H9 (cell line): ENCODE data around the gene VDAC2. TPM values are rescaled to one million over a fixed set of nuclear protein-coding genes. Genes with fewer than 3 reads are reported as not detected.

ENCODE experiments used
- DNase-seq: peaks from one replicate; pipeline ENCODE4 v3.0.0-alpha.2; 2017
- H2AFZ ChIP-seq: one replicate; pipeline ENCODE4 v1.6.1; 2013; ENCODE audit warnings: mild to moderate bottlenecking, low read length, control low read depth, moderate library complexity
- H2AK5ac ChIP-seq: 2 replicates; pipeline ENCODE4 v1.6.1; 2013; ENCODE audit warnings: low read length, control low read depth, mixed read lengths; ENCODE audit not compliant: insufficient read length
- H2BK120ac ChIP-seq: one replicate; pipeline ENCODE4 v1.6.1; 2013; ENCODE audit warnings: low read depth, mild to moderate bottlenecking, low read length, control low read depth, inconsistent platforms; ENCODE audit not compliant: poor library complexity, severe bottlenecking
- H2BK12ac ChIP-seq: 2 replicates; pipeline ENCODE4 v1.6.1; 2013; ENCODE audit warnings: low read length, control low read depth, mixed read lengths, low read depth; ENCODE audit not compliant: insufficient read length
- H2BK15ac ChIP-seq: 2 replicates; pipeline ENCODE4 v1.6.1; 2013; ENCODE audit warnings: low read depth, low read length, control low read depth
- H2BK20ac ChIP-seq: one replicate; pipeline ENCODE4 v1.6.1; 2013; ENCODE audit warnings: low read depth, mild to moderate bottlenecking, low read length, control low read depth, inconsistent platforms; ENCODE audit not compliant: poor library complexity, severe bottlenecking
- H2BK5ac ChIP-seq: 2 replicates; pipeline ENCODE4 v1.6.1; 2013; ENCODE audit warnings: low read length, control low read depth, mixed read lengths; ENCODE audit not compliant: insufficient read length
- H3K14ac ChIP-seq: 2 replicates; pipeline ENCODE4 v1.6.1; 2013; ENCODE audit warnings: low read length, control low read depth; ENCODE audit not compliant: insufficient read depth
- H3K18ac ChIP-seq: 2 replicates; pipeline ENCODE4 v1.6.1; 2013; ENCODE audit warnings: low read depth, mild to moderate bottlenecking, mixed read lengths, low read length, control low read depth; ENCODE audit not compliant: insufficient read length
- H3K23ac ChIP-seq: 2 replicates; pipeline ENCODE4 v1.6.1; 2013; ENCODE audit warnings: low read length, control low read depth, mixed read lengths, low read depth; ENCODE audit not compliant: insufficient read length
- H3K23me2 ChIP-seq: 2 replicates; pipeline ENCODE4 v1.6.1; 2013; ENCODE audit warnings: low read depth, mild to moderate bottlenecking, mixed read lengths, low read length, control low read depth; ENCODE audit not compliant: insufficient read length, poor library complexity, severe bottlenecking
- H3K27ac ChIP-seq: 2 replicates; pipeline ENCODE4 v1.5.1; 2013; ENCODE audit warnings: low read length, control low read depth, mixed read lengths, low read depth; ENCODE audit not compliant: insufficient read length
- H3K27me3 ChIP-seq: 2 replicates; pipeline ENCODE4 v1.6.1; 2013; ENCODE audit warnings: low read length, control low read depth, inconsistent platforms; ENCODE audit not compliant: insufficient read depth
- H3K4ac ChIP-seq: 2 replicates; pipeline ENCODE4 v1.6.1; 2013; ENCODE audit warnings: low read depth, mild to moderate bottlenecking, control low read depth, inconsistent platforms, low read length, moderate library complexity
- H3K4me1 ChIP-seq: 2 replicates; pipeline ENCODE4 v1.6.1; 2013; ENCODE audit warnings: low read length, control low read depth, inconsistent platforms; ENCODE audit not compliant: insufficient read depth
- H3K4me2 ChIP-seq: 2 replicates; pipeline ENCODE4 v1.6.1; 2013; ENCODE audit warnings: low read length, control low read depth, mixed read lengths; ENCODE audit not compliant: insufficient read length, insufficient read depth
- H3K56ac ChIP-seq: 2 replicates; pipeline ENCODE4 v1.6.1; 2013; ENCODE audit warnings: low read depth, mild to moderate bottlenecking, mixed read lengths, low read length, control low read depth; ENCODE audit not compliant: insufficient read length
- H3K79me1 ChIP-seq: 2 replicates; pipeline ENCODE4 v1.6.1; 2013; ENCODE audit warnings: low read depth, mild to moderate bottlenecking, moderate library complexity, low read length, control low read depth, inconsistent platforms; ENCODE audit not compliant: insufficient read depth, poor library complexity, severe bottlenecking
- H3K79me2 ChIP-seq: 2 replicates; pipeline ENCODE4 v1.6.1; 2013; ENCODE audit warnings: low read length, control low read depth, inconsistent platforms; ENCODE audit not compliant: insufficient read depth
- H3K9ac ChIP-seq: 2 replicates; pipeline ENCODE4 v1.6.1; 2013; ENCODE audit warnings: low read length, control low read depth, mixed read lengths; ENCODE audit not compliant: insufficient read length; ENCODE audit errors: extremely low read depth
- H3K9me3 ChIP-seq: one replicate; pipeline ENCODE4 v1.6.1; 2013; ENCODE audit warnings: low read depth, low read length, inconsistent platforms; ENCODE audit not compliant: control insufficient read depth
- H3T11ph ChIP-seq: one replicate; pipeline ENCODE4 v1.6.1; 2013; ENCODE audit warnings: mild to moderate bottlenecking, low read length, control low read depth, inconsistent platforms
- H4K20me1 ChIP-seq: one replicate; pipeline ENCODE4 v1.6.1; 2013; ENCODE audit not compliant: control insufficient read depth, insufficient read length, insufficient read depth
- H4K5ac ChIP-seq: 2 replicates; pipeline ENCODE4 v1.6.1; 2013; ENCODE audit warnings: low read depth, mild to moderate bottlenecking, mixed read lengths, low read length, control low read depth; ENCODE audit not compliant: insufficient read length
- H4K8ac ChIP-seq: replicated peaks from 2 replicates; pipeline ENCODE4 v1.6.1; 2013; ENCODE audit warnings: low read length, control low read depth, mixed read lengths, low read depth; ENCODE audit not compliant: insufficient read length
- H4K91ac ChIP-seq: 2 replicates; pipeline ENCODE4 v1.6.1; 2013; ENCODE audit warnings: low read depth, mild to moderate bottlenecking, moderate library complexity, mixed read lengths, low read length, control low read depth; ENCODE audit not compliant: insufficient read length
- H3K27ac Mint-ChIP-seq, 3 experiments: 2 replicates in 2 of 3; 3 replicates in 1 of 3; pipeline ENCODE4 v1.8.0; 2020 to 2021; ENCODE audit warnings: mixed read lengths in 3 of 3, mild to moderate bottlenecking in 1 of 3, moderate library complexity in 1 of 3
- H3K27me3 Mint-ChIP-seq: 2 replicates; pipeline ENCODE4 v1.8.0; 2021; ENCODE audit warnings: low read depth, mild to moderate bottlenecking, moderate library complexity, mixed read lengths
- H3K36me3 Mint-ChIP-seq, 3 experiments: 2 replicates in 2 of 3; 3 replicates in 1 of 3; pipeline ENCODE4 v1.8.0; 2020 to 2021; ENCODE audit warnings: low read depth in 3 of 3, mixed read lengths in 3 of 3; ENCODE audit not compliant: insufficient read depth in 1 of 3
- H3K4me1 Mint-ChIP-seq, 2 experiments: 2 replicates each; pipeline ENCODE4 v1.8.0; 2020; ENCODE audit warnings: mixed read lengths in 2 of 2
- H3K4me3 Mint-ChIP-seq, 2 experiments: 2 replicates in 1 of 2; 3 replicates in 1 of 2; pipeline ENCODE4 v1.8.0; 2020 to 2021; ENCODE audit warnings: mild to moderate bottlenecking in 2 of 2, mixed read lengths in 2 of 2, moderate library complexity in 1 of 2
- H3K9me3 Mint-ChIP-seq, 2 experiments: 2 replicates in 1 of 2; 3 replicates in 1 of 2; pipeline ENCODE4 v1.8.0; 2020; ENCODE audit warnings: mild to moderate bottlenecking in 2 of 2, mixed read lengths in 2 of 2, moderate library complexity in 1 of 2
- WGBS: extraction: QIAGEN DNeasy Blood & Tissue Kit; methylation state at CpG from one replicate; pipeline ENCODE4 v1.1.7; 2013; ENCODE audit warnings: missing lambda C conversion rate, low lambda C conversion rate, mixed read lengths; ENCODE audit not compliant: insufficient read length; ENCODE audit errors: extremely low coverage; 5-methylcytosine and 5-hydroxymethylcytosine counted together
- total RNA-seq: library from RNA; stranded (reverse); gene quantifications from 2 replicates; pipeline ENCODE4 v1.2.1, GENCODE V29; 2021
- TF ChIP-seq, protein P1 (sequence below): fragments of 200-600 bp; sonication (generic); conservative IDR thresholded peaks from 3 replicates; pipeline ENCODE4 v1.8.0; 2021; ENCODE audit warnings: antibody characterized with exemption, mild to moderate bottlenecking

VDAC2 gene
- total RNA-seq, 1 experiment from 2014 or later: 271 TPM

DNA sequence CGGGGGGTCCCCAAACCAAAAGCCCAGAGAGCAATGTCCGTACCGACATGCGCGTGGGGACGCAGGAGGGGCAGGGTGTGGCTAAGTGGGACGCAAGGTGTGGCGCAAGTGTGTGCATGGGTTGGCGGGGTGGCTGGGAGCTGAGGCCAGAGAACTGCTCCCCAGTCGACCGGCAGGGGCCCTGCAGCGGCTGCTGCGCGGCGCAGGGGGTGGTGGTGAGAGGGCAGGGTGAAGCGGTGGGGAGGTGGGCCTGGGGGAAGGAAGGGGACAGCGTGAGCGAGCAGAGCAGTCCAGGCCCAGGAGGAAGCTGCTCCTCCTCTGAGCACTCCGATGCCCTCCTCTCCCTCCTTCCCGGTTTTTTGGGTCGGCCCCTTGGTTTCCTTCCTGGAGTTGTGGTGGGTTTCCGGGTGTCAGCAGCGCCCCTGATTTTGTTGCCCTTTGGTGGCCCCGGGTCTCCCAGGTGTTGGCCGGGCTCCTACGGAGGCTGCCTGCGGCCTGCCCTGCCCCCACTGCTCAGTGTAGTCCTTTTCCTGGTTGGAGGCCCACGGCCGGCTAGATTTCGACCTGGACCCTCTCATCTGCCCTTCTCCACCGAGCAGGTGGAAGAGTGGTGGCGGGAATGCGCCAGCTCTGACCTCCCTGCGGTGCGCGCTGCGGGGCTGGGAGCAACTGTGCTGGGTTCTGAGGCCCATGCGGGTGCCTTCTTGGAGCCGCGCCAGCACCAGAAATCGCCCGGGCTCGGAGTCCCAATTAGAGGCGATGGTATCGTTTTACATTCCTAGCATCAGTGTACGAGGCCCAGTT lies 65.7 kb downstream of the VDAC2 start:
- Histone ChIP-seq H3K27me3 (no peaks in the 10 kb centered on the region; the same call in 1 of the 2 replicates), H3K4me2 (no peak overlapping the region), H3K14ac (no peak overlapping the region; the same call in 1 of the 2 replicates), H3K23ac (no peak overlapping the region), H3K9me3 (no peaks in the 10 kb centered on the region), H3K79me2 (no peaks in the 10 kb centered on the region), H2BK20ac (no peak overlapping the region), H4K91ac (no peak overlapping the region), H2BK15ac (no peak overlapping the region), H4K5ac (no peak overlapping the region), H3K9ac (no peak overlapping the region), H3K4ac (no peak overlapping the region), H3K56ac (no peak overlapping the region), H3K79me1 (no peaks in the 10 kb centered on the region), H2AK5ac (no peak overlapping the region), H2BK5ac (no peak overlapping the region), H3K23me2 (no peaks in the 10 kb centered on the region), H3K4me1 (no peaks in the 10 kb centered on the region), H2AFZ (peak overlapping the region; percentile 71), H3K18ac (no peak overlapping the region), H2BK12ac (no peak overlapping the region), H3K27ac (no peak overlapping the region), H4K8ac (no peak overlapping the region), H2BK120ac (no peak overlapping the region), H4K20me1 (no peaks in the 10 kb centered on the region), H3T11ph (no peak overlapping the region)
- H3K27me3 Mint-ChIP-seq: peaks cover 8% of the 10 kb centered on the region
- no CpG with 5 or more reads among the region's 46 CpGs for WGBS
- no peaks in the 10 kb centered on the region for H3K9me3 Mint-ChIP-seq
- H3K36me3 Mint-ChIP-seq: no peaks in the 10 kb centered on the region
- peak; percentile 55 for DNase-seq
- TF ChIP-seq, protein P1, sequence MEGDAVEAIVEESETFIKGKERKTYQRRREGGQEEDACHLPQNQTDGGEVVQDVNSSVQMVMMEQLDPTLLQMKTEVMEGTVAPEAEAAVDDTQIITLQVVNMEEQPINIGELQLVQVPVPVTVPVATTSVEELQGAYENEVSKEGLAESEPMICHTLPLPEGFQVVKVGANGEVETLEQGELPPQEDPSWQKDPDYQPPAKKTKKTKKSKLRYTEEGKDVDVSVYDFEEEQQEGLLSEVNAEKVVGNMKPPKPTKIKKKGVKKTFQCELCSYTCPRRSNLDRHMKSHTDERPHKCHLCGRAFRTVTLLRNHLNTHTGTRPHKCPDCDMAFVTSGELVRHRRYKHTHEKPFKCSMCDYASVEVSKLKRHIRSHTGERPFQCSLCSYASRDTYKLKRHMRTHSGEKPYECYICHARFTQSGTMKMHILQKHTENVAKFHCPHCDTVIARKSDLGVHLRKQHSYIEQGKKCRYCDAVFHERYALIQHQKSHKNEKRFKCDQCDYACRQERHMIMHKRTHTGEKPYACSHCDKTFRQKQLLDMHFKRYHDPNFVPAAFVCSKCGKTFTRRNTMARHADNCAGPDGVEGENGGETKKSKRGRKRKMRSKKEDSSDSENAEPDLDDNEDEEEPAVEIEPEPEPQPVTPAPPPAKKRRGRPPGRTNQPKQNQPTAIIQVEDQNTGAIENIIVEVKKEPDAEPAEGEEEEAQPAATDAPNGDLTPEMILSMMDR: no peak
- peaks cover 8 to 19% of the 10 kb centered on the region in 2 experiments for H3K4me1 Mint-ChIP-seq
- H3K4me3 Mint-ChIP-seq: no peak overlapping the region
- H3K27ac Mint-ChIP-seq: peak overlapping the region in 1 of 3 experiments; percentile 38; a peak in 1 of 7 replicates
